CMK (cell line): ENCODE results near the gene USP3.
"Not testable (repeated sequence)": the region's sequence is repeated elsewhere in the genome, so short reads cannot be mapped to it uniquely, and the experiment has no call there.

ENCODE experiments used
- DNase-seq: peaks from one replicate; pipeline ENCODE4 v3.0.0-alpha.2; 2010; ENCODE audit warnings: low read depth

Gene USP3

DNA sequence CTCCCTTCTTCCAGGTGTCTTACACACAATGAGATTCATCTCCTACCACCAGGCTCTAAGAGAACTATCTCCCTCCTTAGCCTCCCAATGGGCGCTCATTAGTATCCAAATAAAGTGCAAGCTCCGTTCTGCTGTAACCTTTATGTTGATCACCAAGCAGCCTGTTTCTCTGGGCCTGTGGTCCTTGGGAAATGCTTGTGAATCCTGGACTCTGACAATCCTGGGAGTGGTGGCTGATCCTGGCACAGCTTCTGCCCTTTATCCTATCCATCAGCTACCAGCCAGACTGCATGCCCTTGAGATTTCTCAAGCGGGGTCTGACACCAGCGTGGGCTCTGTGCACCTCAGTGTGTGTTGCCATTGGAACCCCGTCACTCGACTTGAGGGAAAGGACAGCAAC is 26.1 kb upstream of the USP3 start:
- no peak for DNase-seq

DNA sequence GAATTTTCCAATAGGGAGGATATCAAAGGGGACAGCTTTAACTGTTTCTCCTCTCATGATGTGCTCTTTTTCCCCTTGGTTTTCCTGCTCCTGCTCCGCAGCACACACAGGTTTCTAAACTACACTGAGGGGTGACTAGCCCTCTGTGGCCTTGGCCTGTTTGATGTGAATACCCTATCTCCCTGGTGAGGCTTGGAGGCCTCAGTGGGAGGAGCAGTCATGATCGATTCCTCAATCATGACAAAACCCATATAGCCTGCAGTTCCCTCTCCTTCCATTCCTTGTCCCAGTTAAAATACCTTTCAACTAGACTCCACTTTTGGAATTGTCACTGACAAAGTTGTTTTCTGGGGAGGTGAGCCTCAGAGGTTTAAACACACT is 24.0 kb upstream of the USP3 start:
- no peak for DNase-seq

DNA sequence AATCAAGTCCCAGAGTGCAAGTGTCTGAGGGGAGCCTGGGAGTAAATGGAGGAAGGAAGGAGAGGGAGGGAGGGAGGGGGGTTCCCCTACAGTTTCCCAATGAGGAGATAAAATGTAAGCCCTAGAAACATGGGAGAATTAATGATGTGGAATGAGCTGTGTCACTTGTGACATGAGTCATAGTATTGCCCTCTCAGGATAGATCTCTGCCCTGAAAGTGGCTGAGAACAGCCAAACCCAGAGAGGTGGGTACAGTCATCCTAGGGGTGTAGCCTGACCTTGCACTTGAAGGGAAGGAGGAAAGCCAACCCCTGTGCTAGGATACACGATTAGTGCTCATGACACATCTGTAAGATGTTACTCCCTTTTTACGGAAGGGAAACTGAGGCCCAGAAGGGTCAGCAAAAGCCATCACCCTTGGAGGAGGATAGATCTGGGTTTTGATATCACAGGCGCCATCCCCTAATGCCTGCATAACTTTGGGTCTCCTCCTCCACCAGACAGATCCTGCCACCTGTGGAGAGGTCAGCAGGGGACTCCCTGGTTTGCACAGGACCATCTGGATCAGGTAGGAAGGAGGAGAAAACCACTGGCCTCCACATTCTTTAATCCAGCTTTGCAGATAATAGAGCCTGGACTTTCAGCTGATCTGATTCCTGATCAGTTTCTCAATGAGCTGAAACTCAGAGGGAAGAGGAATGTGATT is 23.1 kb upstream of the USP3 start:
- no peak for DNase-seq

DNA sequence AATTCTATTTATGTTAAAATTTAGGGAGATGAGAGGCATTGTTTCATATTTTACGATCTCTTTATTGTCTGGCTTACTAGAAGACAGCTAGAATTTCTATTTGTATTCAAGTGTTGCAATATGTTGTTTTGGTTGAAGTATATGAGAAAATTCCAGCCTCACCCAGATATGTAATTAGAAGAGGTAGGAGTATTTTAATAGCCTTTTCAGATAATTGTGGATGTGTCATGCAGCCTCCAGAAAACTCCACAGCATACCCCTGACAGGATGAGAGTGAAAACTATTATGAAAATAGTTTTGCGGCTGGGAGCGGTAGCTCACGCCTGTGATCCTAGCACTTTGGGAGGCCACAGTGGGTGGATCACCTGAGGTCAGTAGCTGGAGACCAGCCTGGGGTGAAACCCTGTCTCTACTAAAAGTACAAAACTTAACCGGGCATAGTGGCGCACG is 21.5 kb upstream of the USP3 start:
- DNase-seq, result no peak

DNA sequence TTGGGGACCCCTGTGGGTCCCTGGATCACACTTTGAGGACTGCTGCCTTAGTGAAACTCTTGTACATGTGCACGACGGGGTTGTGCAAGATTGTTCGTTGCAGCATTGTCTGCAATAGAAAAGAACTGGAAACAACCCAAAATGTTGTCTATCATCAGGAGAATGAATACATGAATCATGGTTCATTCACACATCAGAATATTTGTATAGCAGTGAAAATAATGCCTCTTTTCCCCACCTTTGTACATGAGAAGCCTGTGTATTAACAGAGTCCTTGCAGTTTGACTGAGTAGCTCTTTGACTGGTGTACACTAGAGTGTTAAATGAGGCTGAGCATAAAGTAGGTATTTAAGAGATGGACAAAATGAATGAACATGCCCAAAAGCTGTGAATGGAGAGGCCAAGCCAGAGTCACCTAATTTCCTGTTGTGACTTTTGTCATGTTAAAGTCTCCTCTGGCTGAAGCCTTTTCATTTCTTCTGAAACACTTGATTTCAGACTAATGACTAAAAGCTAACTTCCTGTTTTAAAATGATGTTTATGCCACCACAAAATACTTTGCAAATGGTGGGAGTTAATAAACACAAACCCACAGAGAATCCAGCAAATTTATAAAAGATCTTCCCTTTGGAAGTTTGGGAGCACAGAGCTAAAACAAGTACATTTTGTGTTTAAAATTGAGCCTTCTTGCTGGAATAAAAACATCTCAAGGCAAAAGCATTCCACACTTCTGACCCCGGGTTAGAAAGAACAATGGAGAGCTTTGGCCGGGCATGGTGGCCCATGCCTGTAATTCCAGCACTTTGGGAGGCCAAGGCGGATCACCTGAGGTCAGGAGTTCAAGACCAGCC is 20.6 kb upstream of the USP3 start:
- DNase-seq, result no peak

DNA sequence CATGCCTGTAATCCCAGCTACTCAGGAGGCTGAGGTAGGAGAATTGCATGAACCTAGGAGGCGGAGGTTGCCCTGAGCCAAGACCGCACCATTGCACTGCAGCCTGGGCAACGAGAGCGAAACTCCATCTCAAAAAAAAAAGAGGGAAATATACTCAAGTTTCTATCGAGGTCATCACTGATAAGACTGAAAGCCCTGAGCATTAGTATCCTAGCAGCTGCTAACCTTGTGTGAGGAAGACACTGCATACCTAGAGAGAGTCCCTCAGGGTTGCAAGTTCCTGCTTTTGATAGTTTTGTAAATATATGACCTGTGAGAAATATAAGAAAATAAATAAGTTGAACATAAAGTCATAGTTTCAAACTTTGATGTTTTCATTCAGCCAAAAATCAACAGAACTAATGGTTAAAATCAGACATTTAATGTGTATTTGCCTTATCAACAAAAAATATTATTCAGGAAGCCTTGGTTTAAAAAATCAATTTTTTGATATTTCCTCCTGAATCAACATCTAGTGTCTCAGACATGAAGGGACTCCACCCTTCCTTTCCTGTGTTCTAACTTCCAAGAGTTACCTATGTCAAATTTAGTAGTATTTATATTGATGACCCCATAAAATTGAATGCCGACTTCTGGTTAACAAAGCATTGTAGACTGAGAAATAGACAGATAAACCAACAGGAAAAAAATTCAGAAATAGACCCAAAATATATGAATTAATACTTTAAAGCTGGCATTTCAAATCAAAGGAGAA is 19.8 kb upstream of the USP3 start:
- DNase-seq, result no peak

DNA sequence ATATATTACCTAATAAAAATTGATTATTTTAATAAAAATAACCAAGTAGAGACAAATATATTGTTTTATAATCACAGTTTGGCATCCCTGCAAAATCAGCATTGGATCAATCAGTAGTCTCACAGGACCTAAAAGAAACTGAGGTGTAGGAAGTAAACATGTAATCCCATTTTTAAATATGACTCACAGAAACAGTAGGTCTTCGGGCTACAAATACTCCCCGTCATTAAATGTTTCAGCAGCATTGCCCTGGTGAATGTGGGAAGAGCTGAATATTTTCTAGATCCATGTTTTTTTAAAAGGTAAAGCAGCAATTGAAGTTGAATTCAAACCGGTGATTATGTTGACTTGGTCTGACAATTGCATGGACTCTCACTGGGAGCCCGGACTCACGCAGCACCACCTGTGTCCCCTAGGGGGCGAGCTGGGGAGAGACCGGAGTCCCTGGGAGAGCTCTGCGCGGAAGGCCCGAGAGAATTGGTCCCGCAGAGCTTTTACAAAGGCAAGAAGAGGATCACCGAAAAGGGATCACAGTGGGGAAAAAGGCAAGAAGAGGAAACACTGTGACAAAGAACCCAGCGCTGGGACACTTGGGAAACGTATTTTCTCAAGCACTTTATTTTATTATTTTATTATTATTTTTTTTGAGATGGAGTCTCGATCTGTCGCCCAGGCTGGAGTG is 17.2 kb upstream of the USP3 start:
- DNase-seq, result no peak

DNA sequence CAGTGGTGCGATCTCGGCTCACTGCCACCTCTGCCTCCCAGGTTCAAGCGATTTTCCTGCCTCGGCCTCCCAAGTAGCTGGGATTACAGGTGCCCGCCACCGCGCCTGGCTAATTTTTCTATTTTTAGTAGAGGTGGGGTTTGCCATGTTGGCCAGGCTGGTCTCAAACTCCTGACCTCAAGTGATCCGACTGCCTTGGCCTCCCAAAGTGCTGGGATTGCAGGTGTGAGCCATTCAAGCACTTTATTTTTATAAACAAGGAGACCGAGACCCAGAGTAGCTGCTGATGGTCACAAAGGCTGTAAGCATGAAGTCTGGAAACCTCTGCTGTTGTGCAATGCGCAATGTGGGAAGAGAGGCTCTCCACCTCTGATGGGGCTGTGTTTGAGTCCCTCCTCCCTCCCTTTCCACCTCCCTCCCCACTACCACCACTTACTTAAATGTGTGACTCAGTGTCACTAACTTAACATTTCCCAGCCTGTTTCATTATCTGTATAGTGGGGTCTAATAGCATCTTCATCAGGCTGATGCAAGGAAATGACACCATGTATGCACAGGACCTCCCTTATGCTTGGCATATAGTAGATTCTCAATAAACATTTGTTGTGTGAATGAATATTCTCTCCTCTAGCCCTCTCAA is 16.5 kb upstream of the USP3 start:
- not testable (repeated sequence) for DNase-seq

DNA sequence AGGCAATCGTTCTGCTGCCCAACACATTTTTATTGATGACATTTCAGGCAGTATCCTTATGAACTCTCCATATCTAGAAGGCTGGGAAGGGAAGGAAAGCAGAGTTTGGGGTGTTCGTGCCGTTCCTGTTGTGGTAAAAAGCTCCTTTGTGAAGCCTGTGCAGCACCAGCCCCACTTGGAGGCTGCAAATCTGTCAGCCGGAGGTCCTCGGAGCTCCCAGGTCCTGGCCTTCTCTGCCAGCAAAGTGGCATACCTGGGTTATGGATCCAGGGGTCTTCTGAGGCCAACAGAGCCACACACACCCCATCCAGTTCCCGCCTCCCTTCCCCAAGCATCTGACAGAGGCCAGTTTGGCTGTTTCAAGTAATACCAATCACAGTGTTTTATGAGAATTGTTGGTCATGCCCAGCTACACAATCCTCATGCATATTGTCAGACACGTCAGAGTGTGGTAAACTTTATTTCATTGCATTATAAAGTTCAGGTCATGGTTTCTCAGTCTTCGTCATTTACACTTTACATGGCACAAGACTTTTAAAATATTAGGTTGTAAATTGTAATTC is 15.9 kb upstream of the USP3 start:
- DNase-seq, result no peak

DNA sequence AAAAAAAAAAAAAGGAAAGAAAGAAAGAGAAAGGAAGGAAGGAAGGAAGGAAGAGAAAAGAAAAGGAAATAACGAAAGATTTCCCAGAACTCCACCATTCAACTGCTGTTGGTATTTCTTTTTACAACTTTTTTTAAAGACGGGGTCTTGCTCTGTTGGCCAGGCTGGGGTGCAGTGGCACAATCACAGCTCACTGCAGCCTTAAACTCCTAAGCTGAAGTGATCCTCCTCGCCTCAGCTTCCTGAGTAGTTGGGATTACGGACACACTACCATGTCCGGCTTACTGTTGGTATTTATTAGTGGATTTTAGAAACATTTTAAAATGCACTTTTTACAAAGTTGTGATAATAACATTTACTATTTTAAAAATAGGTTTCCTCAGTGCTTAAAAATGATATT is 15.0 kb upstream of the USP3 start:
- DNase-seq, result no peak

DNA sequence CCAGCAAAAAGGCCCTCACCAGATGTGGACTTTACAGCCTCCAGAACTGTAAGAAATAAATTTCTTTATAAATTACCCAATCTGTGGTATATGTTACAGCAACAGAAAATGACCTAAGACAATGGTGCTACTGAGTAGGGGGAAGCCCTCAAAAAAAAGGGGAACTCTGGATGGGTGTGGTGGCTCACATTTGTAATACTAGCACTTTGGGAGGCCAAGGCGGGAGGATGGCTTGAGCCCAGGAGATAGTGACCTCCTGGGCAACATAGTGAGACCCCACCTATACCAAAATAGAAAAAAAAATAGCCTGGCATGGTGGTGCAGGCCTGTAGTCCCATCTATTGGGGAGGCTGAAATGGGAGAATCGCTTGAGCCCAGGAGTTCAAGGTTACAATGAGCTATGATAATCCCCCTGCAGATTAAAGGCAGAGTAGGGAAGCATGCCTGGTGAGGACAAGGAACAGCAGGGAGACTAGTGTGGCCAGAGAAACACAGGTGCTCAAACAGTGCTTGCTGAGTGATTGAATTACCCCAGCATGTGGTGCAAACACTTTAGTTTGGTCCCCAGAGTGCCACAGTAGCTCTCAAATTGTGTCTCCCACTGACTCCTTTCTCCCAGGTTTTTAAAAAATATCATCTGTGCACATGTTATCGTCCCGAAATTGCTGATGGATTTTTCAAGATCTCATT is 13.9 kb upstream of the USP3 start:
- DNase-seq, result no peak

DNA sequence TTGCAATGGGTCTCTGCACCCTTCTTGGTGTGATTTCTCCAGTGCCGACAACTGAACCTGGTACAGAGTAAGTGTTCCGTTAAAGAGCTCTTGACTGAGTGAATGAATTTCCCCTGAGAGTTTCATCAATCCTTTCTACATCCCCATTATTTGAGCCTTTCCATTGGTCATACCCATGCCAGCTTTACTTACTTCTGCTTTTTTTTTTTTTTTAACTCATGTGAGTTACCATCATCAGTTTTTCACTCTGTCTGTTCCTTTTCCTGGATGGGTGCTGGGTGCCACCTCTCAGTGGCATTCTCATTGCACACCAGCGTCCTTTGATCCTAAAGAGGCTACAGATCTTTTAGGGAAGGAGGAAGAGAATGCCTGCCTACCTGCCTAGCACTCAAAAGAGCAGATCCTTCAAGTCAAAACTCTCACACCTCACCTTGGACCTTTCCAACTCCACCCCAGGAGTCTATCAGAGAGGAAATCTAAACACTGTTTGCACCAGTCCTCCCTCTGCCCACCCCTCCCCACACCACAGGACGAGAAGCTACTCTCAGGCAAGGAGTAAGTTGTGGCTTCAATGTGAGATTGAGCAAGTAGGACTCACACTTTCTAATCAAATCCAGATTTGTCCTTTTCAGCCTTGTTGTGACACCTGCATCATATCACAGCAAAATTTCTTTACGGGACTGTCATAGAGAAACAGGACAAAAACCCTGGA is 13.1 kb upstream of the USP3 start:
- no peak for DNase-seq

DNA sequence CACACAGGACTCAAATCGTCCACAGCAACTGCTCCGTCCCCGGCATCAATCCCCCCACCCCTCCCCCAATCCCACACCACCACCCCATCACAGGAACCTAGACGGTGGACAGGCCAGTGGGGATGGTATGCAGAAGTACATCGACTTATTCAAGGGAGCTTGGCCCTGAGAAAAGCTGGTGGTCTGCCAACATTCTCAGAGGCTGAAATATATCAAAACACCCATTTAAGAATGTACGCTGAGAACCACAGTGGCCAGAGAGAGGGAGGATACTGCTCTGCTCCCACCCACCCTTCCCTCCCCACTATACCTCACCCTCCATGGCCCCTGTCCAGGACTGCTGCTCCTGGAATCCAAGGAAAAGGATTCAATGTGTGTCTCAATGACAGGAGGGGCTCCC is 12.4 kb upstream of the USP3 start:
- no peak for DNase-seq

DNA sequence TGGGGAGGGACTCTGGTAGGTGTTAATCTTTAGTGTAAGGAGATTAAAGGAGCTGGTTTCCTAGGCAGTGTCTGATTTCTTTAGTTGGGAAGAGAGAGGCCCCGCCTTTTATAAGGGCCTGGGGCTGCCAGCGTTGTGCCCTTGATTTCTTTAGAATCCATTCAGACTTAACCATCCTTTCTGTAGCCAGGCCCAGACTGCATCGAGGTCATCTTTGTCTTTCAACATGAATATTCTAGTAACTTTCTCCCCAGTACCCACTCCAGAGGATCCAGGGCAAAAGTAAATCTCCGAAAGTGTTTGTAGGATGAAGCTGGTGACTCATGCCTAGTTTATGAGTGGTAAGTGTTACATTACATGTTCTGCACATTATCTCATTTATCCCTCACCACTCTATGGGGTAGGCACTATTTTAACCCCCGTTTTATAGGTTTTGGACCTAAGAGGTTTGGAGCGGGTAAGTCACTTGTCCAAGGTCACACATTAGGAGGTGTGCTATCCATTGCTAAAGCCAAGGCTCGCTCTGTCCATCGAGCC is 11.8 kb upstream of the USP3 start:
- DNase-seq, result no peak

DNA sequence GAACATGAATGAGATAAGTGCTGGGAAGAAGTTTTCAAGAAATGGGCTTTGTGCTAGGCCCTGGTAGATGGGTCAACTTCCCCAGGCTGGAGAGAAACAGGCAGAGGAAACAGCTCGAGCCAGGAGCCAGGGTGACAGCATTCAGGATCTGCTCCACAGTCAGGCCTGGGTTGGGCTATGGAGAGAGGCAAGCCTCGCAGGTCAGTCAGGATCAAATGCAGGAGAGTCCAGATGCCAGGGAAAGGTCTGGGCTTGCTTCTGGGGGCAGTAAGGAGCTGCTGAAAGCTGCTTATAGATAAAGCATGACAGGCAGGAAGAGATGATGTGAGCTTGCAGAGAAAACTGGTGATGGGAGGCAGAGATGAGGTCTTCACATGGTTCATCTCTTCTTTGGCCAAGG is 11.0 kb upstream of the USP3 start:
- DNase-seq, result no peak

DNA sequence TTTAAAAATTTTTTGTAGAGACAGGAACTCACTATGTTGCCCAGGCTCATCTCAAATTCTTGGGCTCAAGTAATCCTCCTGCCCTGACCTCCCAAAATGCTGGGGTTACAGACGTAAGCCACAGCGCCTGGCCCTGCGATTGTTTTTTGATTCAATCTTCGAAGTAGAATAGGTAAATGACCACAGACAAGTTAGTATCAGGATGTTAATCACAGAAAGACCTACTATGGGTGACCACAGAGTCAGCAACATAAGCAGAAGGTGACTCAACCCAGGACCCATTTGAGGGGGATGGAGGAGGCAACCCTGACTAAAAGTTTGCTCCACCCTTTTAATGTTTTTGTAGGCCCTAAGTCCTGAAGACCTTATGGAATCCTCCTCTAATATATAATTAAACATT is 10.0 kb upstream of the USP3 start:
- DNase-seq, result no peak

DNA sequence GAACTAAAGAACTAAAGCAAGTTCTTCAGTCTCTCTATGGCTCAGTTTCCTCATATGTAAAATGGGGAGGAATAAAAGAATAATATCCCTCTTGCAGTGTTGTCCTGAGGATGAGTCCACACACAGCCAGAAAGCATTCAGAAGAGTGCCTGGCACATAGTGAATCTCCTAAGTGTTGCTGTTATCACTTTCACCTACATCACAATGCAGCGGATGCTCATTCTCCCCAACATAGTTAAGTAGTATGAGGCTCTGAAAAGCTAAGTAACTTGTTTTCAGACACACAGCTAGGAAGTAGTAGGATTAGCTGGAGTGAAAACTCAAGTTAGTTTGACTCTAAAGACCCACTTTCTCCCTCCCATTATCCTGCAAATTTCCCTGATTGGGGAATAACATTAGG is 9.1 kb upstream of the USP3 start:
- DNase-seq, result no peak

DNA sequence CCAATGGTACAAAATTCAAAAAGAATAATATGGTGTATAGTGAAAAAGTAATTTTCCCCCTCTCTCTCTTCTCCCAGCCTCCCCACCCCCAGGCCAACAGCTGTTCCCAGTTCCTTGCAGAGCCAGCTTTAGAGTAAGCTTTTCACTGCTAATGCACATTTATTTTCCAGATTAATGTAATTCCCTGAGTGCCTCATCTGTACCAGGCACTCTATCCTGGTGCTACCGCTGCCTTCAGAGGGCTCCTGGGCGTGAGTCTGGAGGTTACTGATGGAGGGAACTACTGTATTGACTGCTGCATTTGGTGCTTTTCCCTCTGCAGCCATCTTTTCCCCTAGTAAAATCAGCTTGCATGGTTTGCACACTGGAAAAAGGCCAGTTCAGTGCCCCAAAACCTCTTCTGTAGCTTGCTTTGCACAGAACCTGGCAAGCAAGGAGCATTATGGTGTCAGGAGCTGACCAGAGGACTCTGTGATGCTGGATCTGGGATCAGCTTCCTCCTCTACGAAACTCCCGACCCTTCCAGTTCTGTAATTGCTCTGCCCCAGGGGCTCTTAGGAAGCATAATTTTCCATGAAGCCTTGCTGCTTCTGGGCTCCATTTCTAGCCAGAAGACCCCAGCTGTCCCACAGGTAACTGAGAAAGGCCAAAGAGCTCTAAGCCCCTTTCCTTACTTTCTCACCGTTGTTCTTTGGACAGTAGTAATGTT is 8.5 kb upstream of the USP3 start:
- DNase-seq, result no peak
